GM10266 (cell line): ENCODE measurements around the gene VPS51.

Experiments used
- DNase-seq: peaks from one replicate; pipeline ENCODE4 v3.0.0; 2012; ENCODE audit errors: extremely low spot score
- TF ChIP-seq, protein P1 (sequence below): IDR thresholded peaks from 2 replicates; pipeline ENCODE4 v1.5.1; 2012; ENCODE audit warnings: mild to moderate bottlenecking, low read depth; ENCODE audit not compliant: control insufficient read depth, insufficient read depth; ENCODE audit errors: missing control alignments

The VPS51 gene

DNA sequence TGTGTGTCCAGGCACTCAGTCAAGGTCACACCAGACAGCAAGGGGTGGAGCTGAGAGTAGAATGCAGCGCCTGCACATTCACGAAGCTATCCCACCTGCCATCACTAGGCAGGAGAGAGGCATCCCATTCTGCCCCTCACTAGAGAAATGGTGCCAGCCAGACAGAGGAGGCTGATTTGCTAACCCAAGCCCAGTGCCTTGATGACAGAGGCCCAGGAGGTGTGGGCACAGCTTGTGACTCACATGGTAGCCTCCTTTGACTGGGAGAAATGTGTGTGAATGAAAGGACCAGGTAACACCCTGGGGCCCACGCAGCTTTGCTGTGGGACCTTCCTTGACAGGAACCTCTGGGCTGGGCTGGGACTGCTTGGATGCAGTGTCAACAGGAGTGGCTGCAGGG lies 32.5 kb upstream of the VPS51 start:
- TF ChIP-seq, protein P1, sequence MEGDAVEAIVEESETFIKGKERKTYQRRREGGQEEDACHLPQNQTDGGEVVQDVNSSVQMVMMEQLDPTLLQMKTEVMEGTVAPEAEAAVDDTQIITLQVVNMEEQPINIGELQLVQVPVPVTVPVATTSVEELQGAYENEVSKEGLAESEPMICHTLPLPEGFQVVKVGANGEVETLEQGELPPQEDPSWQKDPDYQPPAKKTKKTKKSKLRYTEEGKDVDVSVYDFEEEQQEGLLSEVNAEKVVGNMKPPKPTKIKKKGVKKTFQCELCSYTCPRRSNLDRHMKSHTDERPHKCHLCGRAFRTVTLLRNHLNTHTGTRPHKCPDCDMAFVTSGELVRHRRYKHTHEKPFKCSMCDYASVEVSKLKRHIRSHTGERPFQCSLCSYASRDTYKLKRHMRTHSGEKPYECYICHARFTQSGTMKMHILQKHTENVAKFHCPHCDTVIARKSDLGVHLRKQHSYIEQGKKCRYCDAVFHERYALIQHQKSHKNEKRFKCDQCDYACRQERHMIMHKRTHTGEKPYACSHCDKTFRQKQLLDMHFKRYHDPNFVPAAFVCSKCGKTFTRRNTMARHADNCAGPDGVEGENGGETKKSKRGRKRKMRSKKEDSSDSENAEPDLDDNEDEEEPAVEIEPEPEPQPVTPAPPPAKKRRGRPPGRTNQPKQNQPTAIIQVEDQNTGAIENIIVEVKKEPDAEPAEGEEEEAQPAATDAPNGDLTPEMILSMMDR, result no peak
- no peak for DNase-seq

DNA sequence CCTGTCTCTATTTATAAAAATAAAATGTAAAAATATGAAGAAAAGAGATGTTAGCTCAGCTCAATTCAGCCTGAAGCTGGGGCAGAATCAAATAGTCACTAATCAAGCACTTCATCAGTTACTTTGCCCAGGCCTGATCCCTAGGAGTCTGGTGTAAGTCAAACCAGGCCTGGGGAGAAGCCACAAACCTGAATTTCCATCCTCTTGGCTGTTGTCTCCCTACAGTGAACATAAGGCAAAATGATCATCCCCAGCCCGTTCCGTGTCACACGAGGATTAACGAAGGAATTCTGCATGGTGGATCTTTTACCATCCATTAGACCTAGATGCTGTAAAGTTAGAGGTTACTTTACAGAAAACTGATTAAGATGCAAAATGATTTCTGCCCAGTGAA lies 31.2 kb upstream of the VPS51 start:
- DNase-seq, result no peak
- TF ChIP-seq, protein P1, result no peak

DNA sequence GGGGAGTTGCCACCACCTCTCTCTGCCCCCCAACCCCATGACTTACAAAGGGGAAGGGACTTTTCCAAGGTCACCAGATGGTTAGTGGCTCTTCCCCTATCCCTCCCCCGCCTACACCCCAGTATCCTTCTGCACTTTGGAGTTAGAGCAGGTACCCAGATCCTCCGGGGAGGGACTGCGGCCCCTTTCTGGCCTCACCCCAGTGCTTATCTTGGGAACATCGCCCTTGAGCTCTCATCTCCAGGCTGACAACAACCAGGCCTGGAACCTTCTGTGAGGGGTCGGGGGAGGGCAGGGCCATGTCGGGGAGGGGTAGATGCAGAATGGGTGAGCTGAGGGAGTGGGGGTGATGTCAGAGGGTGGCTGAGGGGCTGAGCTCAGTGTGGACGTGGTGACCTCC lies 30.2 kb upstream of the VPS51 start:
- TF ChIP-seq, protein P1, result no peak
- no peak for DNase-seq

DNA sequence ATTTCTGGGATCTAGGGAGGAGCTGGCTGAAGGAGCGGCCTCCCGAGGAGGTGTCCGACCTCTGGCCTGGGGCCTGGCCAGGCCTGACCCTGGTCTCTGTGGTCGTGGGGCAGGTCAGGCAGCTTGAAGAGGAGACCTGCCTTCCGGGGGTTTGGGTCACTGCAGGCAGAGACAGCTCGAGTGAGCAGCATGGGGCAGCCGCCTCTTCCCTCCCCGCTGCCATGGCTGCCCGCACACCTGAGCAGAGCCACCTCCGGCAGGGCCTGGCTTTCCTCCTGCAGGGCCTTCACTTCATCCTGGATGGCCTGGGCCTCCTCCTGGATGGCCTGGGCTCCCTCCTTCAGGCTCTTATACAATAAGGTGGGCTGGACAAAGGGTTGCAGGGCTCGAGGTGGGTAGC lies 29.7 kb upstream of the VPS51 start:
- no peak for DNase-seq
- TF ChIP-seq, protein P1, result no peak

DNA sequence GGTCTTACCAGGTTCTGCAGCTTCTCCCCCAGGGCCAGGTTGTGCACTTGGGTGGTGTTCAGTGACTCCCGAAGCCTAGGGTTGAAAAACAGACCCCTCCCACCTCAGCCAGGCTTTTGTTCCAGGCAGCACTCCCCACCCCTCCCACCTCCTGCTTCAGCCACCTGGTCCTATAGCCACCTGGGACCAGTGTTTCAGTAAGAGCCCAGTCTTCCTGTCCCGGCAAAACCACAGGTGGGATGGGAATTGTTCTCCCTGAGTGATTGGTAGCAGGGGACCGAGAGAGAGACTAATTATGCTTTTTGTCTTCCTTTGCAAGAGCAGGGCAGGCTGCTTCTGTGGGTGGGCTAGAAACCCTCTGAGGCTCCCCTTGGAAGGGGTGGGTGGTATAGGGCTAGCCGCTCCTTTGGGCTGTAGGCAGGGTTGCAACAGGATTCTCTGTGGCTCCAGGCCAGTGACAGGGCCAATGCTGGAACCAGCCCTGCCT lies 29.2 kb upstream of the VPS51 start:
- DNase-seq, result no peak
- TF ChIP-seq, protein P1, result no peak

DNA sequence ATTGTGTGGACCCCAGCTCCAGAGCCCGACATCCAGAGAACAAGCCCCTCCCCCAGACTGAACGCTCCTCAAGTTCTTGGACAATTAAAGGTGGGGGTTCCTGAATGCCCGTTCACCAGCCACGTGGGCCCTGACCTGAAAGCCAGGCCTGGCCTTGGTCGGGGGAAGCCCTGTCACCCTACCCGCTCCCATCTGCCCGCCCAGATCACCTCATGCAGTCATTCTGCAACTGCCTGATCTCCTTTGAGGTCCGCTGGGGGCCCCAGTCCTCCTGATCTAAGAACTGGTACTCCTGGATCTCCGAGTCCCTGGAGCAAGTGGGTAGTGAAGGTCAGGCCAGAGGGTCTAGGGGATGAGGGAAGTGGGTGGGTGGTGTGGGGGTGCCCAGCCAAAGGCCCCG lies 28.6 kb upstream of the VPS51 start:
- TF ChIP-seq, protein P1, result no peak
- peak; percentile 50 for DNase-seq

DNA sequence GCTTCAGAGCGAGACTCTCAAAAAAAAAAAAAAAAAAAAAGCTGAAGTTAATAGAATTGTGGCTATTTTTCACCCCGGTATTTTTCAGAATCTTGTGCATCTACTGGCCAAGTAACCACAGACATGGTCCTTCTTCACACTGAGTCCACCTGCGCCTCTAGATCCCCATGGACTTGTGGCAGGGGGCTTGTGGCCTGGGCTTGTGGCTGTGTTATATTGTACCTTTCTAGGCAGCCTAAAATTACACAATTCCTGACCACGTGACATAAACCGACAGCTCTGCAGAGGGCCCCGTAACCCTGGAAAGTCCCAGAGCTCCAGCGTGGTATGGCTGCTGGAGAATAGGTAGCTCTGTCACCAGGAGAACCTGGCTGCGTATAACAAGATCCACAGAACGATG lies 26.8 kb upstream of the VPS51 start:
- DNase-seq, result no peak
- TF ChIP-seq, protein P1, result no peak
